ENCODE results near the gene CHST13.
A peak's percentile ranks its signal among the peaks of the same experiment; 100 is the strongest.

Gene CHST13

DNA sequence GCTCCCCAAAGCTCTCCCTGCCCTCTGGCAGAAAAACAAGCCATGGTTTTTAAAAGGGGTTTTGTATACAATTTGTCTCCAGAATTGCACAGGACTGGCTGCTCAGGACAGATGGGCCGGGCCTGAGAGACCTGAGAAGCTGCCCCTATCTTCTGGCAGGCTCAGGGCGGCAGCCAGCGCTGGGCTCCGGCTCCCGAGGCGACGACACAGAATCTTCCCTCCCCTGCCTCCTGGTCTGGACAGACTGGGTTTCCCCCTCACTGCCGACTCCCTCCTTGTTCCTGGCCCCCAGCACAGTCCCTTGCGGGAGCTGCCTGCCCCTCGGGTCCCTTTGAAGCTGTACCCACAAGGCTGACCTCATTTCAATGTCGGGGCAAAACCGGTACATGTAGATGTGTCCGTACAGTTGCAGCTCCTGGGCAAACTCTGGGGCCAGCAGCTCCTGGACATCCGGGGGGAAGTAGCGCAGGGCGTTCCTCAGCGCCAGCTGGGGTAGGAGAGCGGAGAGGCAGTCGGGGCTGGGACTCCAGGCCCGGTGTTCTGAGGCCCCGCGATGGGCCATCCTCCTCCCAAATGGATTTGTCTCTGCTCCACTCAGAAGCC is 13.5 kb upstream of the CHST13 start:
- DNase-seq = no peak

DNA sequence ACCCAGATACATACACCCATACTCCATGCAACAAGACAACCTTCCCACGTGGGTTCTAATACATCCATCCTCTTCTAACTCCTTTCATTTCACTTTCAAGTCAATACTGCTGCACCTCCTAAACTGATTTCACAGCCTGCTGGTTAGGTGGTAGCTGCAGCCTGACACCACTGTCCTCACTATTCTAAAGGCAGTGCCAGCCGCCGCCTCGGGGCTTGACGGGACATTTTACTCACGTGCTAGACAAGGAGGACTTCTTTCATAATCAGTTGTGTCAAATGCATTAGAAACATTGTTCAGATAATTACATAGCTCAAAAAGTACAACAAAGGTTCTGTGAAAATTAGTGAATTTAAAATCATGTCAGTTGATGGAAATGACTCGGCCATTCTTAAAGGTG is 12.7 kb upstream of the CHST13 start:
- DNase-seq = no peak

- no peak for DNase-seq
Measured at GRCh38 chr3:126512026-126512425, 11.9 kb upstream of the CHST13 start.

DNA sequence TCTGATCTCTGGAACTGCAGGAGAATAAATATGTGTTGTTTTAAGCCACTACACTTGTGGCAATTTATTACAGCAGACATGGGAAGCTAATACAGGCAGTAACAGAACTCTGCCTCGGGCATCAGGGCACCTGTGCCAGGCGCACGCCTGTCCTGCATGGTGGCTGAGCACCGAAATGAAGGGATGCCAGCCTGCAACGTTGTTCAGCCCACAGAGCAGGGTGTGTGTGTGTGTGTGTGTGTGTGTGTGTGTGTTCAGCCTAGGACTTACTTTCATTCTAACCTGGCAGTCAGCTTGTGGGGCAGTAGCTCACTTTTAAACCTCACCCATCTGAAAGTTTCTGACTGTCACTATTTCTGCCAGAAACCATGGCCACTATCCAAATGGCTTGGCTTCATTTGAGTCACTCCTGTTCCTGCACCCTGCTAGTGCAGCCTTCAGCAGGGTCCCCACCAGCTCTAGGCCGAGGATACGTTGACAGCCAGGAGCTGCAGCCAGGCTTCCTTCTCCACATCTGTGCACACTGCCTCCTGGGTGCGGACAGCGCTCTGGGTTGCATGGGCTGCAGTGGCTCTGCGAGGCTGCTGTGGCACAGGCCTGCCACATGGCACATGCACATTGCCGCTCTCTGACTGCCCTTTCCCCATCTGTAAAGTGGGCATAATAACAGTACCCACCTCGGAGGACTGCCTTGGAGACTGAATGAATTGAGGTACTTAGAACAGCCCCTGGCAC is 10.9 kb upstream of the CHST13 start:
- no peak for DNase-seq

DNA sequence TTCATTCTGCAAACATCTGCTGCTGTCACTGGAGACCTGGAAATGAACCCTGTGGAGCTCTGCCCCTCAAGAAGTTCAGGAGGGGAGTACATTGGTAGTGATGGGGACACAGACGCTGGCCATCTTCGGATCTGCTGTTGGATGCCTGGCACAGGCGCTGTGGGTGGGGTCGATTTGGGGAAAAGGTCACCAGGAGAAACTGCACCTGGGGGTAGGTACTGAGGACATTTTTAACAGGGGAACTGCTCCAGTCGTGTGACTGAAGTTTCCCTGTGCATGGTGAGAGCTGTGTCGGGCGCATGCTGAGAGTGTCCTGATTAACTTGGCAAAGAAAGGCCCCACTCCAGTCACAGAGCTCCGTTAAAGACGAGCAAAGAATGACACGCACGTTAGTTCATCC is 9.8 kb upstream of the CHST13 start:
- DNase-seq = no peak

GRCh38 chr3:126515066-126515706 is 8.8 kb upstream of the CHST13 start:
- no peak for DNase-seq

DNA sequence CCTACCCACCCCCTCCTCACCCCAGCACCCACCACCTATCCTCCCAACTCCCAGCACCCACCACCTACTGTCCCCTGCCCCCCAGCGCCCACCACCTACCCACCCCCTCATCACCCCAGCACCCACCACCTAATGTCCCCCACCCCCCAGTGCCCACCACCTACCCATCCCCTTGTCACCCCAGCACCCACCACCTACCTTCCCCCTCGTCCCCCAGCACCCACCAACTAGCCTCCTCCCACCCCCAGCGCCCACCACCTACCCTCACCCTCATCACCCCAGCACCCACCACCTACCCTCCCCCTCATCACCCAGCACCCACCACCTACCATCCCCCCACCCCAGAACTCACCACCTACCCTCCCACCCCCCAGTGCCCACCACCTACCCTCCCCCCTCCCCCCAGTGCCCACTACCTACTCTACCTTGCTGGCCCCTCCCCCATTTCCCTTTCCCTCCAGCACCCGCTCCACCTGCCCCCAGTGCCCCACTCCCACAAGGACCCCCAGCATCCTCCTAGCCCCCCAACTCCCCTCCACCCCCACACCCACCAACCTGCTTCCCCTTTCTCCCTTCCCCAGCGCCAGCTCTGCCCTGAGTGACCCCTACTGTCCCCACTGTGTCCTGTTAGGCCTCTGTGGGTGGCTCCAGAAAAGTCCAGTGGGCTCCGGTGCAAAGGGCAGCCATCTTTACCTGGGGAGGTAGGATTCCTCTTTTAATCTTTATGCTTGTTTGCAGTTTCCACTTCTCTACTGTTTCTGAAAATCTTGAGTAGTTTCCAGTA is 7.6 kb upstream of the CHST13 start:
- no peak for DNase-seq

DNA sequence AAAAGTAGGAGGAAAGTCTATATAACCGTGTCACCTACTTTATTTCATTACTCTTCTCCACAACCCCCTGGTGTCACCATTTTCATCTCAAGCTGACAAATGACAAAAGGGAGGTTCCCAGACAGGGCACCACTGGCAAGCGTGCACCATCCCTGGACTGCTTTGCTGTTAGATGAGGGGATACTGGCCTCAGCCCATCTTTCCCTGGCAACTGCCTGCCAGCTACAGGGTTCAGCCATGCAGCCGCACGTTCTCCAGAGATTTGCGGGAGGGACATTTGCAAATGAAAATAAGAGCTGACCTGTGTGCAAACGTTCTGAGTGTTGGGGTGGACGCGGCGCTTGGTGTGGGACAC is 7.0 kb upstream of the CHST13 start:
- DNase-seq = no peak

- DNase-seq = no peak
Measured at GRCh38 chr3:126517291-126517951, 6.5 kb upstream of the CHST13 start, which contains the start of gene UROC1. TSS of gene UROC1 (minus strand) at chr3:126517773. CDS start at chr3:126517719, 54 bp downstream.

GRCh38 chr3:126517986-126518778 is 5.8 kb upstream of the CHST13 start:
- DNase-seq = no peak

- DNase-seq = no peak
Measured at GRCh38 chr3:126518779-126519177, 5.2 kb upstream of the CHST13 start.

DNA sequence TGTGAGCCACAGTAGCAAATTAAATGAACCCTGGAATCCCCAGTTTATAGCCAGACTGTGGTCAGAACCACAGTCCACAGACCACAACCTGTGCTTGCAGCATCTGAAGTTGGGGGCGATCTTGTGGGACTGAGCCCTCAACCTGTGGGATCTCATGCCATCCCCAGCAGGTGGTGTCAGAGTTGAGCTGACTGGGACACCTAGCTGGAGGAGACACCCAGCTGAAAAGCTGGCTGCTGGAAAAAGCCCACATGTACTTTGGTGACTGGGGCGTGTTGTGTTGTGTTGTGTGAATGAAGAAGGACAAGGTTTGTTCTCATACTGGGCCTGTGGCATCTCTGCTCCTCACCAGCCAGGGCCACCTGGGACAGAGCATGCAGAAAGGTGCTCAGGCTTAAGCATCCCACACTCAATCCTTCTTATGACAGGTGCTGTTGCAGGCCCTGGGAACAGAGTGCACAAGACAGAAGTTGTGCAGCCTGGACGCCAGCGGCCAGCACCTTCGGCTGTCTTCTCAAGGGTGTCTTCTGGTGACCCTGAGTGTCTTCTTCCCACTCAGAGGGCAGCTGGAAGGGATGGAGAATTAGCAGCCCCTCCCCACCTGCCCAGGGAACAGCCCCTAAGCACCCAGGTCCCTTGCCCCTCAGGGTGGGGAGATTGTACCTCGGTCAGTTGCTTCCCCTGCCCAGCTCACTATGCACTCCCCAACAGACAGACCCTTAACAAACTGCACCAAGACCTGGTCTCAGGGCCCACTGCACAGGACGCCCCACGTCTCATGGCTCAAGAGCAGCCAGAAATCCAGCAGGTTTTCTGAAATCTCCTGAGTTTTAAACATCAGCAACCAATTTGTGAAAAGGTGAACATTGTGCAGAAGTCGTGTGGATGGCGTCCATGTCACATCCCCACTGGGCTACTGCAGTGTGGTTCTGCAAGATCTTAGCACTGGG is 4.2 kb upstream of the CHST13 start:
- DNase-seq = no peak

- DNase-seq = no peak
Measured at GRCh38 chr3:126521122-126521891, 2.6 kb upstream of the CHST13 start.

GRCh38 chr3:126522363-126522788 is 1.6 kb upstream of the CHST13 start:
- peak; percentile 5 for DNase-seq

GRCh38 chr3:126524429-126524988 is 554 bp downstream of the CHST13 start:
- no peak for DNase-seq

- DNase-seq = no peak
Measured at GRCh38 chr3:126525091-126525852, 1.3 kb downstream of the CHST13 start.

- DNase-seq = no peak
Measured at GRCh38 chr3:126525853-126526667, 2.1 kb downstream of the CHST13 start.

GRCh38 chr3:126526668-126527005 is 2.7 kb downstream of the CHST13 start:
- no peak for DNase-seq
